GM03348 (cell line): ENCODE measurements around the gene RAPGEF3.

Experiments
- DNase-seq: peaks from one replicate; pipeline ENCODE4 v3.0.0; 2012; ENCODE audit warnings: low spot score

RAPGEF3 gene

GRCh38 chr12:47721431-47721973 lies 37.2 kb downstream of the RAPGEF3 start:
- no peak for DNase-seq

DNA sequence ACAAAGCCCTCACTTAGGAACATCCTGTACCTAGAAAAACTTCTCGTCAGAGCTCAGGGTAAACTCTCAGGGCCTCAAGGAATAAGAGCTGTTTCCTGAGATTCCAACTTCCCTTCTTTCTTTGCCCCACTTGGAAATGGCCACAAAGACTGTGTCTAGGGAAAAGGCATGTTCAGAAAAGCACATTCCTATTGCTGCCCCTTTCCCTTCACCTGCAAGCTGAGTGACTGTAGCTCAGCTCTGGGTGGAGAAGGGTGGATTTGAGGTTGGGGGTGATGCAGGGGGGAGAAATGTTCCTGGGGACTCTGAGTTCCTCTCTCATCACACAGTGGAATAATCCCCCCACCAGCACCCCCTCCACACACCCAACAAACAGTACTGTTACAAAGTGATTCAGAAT lies 40.1 kb downstream of the RAPGEF3 start:
- DNase-seq: no peak

DNA sequence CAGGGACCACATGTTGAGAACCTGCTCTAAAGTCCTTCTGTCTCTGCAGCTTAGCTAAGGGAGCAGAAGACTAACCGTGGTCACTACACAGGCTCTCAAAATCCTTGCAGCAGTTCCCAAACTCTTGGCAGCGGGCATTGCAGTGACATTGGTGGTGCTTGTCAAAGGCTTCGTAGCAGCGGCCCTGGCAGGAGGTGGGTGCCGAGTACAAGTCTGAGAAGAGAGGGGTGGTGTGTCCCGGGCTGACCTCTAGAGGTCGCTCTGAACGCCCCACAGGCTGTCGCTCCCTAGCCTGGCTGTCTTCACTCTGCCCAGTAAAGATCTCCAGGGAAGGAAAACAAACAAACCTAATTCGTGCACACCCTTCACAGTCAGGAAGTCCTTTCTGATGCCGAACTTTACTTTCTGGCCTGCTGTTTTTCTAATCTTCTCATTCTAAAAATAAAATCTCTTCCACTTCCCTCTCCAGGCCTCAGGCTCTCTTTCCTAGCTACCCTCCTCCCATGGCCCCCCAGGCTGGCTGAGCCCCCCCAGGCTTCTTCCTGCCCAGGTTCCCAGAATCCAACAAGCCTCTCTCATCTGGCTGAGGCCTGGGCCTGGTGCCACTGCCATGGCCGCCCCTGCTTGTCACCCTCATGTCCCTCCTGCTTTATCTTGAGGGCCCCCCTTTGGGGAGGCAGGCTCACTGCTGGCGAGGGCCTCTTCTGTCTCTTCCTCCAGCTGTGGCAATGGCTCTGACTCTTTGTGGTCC lies 41.1 kb downstream of the RAPGEF3 start:
- peak; percentile 94 for DNase-seq

- DNase-seq: no peak
Observed at GRCh38 chr12:47717046-47717442, 41.6 kb downstream of the RAPGEF3 start.

- DNase-seq: no peak
Observed at GRCh38 chr12:47715877-47716548, 42.7 kb downstream of the RAPGEF3 start.

- peak; percentile 71 for DNase-seq
Observed at GRCh38 chr12:47715393-47715876, 43.2 kb downstream of the RAPGEF3 start.

DNA sequence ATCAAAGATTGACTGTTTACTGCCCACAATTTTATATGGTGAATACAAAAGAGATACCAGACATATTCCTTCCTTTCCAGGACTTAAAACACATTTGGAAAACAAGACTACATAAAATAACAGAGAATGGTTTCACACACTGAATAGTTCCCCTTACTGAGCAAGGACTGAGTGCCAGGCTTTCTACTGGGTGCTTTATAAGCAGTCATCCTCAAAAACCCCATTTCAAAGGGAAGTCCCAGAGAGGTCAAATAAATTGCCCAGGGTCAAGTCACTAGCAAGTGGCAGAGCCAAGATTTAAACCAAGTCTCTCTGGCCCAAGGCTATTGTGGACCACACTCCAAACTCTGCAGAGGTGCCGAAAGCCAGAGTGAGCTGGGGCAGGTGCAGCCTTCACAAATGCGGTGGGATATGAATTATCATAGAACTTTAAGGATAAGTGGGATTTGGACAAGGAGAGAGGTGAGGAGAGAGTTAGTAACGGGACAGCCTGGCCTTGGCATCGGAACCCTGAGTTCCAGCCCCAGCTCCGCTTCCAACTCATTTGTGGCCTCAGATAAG lies 43.8 kb downstream of the RAPGEF3 start:
- no peak for DNase-seq

DNA sequence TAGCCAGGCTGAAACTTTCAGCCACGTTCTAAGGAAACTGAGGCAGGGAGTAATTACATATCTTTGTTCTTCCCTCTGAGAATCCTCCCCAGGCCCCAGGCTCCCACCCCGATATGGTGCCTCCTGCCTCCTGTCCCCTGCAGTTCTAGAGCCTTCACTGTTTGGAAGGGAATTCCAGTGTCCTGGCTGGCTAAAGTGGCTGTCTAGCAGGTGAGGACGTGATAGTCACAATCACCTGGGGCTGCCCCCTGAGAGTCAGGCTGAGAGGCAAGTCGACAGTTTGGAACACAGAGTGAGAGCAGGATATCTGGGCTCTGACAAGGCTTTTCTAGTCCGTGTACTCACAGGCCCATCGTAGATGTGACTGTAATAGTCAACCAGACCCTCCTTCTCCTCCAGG lies 46.5 kb downstream of the RAPGEF3 start:
- no peak for DNase-seq

- DNase-seq: no peak
Observed at GRCh38 chr12:47711448-47711847, 47.2 kb downstream of the RAPGEF3 start.

DNA sequence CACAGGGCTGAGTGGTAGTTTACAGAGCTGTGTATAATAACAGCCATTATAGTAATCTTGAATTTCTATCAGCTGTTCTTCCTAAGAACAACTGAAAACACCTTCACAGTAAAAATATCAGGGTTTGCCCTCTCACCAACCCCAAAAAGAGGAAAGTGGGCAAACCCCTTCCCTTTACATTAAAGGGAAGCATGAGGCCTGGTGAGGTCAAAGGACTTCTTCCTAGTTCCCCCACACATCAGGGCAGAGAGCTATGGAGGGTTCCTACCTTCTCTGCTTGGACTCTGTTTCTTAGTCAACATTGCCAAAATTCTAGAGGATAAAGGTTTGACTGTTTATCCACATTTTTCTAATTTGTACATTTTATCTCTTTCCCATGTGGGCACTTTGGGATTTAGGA lies 48.4 kb downstream of the RAPGEF3 start:
- DNase-seq: no peak

- DNase-seq: no peak
Observed at GRCh38 chr12:47709671-47710070, 49.0 kb downstream of the RAPGEF3 start.

- DNase-seq: no peak
Observed at GRCh38 chr12:47709237-47709636, 49.4 kb downstream of the RAPGEF3 start.

- DNase-seq: no peak
Observed at GRCh38 chr12:47707905-47708543, 50.7 kb downstream of the RAPGEF3 start.

- DNase-seq: no peak
Observed at GRCh38 chr12:47707355-47707754, 51.3 kb downstream of the RAPGEF3 start.

- DNase-seq: peak; percentile 98
Observed at GRCh38 chr12:47705566-47706425, 52.9 kb downstream of the RAPGEF3 start, which contains the start of gene RPAP3. Gene RPAP3, minus strand, starts transcription at chr12:47706030. Its CDS starts 3,190 bp downstream, at chr12:47702840.

DNA sequence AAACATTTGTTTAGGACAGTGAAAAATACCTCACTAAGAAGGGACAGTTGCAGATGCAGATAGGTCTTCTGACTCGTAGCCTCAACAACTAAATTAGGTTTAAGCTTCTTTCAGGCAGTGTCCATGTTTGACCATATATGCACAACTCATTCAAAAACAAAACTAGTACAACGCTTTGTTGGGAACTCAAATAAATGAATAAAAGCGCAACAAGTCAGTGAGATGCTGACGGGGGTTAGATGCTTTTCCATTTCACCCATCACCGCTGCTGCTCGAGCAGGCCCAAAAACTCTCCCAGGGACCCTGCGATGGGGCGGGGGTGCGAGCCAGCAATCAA lies 53.5 kb downstream of the RAPGEF3 start:
- DNase-seq: no peak

DNA sequence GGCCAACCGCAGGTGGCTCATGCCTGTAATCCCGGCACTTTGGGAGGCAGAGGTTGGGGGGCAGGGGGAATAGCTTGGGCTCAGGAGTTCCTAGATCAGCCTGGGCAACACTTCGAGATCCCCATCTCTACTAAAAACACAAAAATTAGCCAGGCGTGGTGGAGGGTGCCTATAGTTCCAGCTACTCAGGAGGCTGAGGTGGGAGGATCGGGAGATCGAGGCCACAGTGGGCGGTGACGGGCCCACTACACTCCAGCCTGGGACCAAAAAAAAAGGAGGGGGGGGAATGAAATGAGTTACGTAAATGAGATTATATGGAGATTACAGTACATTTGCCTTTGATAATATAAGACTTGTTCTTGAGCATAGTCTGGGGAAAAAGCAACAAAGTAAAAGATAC lies 54.0 kb downstream of the RAPGEF3 start:
- no peak for DNase-seq

DNA sequence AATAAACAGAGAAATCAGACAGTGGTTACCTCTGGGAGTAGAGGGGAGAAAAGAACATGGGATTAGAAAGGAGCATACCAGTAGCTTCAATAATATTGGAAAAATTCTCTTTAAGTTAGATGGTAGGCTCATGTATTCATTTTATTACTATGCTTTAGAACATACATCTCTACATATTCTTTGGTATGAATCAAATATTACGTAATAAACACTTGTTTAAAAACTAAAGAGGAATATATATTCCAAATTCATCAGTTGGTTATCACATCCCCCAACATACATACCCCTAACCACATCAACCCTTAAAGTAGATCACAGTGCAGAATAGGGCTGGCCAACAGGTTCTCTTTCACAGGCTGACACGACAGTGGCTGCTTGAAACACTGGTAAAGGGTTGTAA lies 58.4 kb downstream of the RAPGEF3 start:
- DNase-seq: no peak

DNA sequence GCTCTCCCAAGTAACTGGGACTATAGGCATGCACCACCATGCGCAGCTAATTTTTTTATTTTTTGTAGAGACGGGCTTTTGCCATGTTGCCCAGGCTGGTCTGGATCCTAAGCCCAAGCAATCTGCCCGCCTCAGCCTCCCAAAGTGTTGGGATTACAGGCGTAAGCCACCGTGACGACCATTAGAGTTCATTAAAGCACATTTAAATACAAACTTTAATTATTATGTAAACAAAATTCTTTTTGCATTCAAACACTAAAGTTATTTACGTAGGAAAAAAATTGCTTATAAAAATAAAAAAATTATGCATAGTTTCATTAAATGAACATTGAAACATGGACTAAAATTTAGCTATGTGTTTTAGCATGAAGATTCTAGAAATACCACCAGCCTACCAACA lies 60.0 kb downstream of the RAPGEF3 start:
- DNase-seq: no peak

DNA sequence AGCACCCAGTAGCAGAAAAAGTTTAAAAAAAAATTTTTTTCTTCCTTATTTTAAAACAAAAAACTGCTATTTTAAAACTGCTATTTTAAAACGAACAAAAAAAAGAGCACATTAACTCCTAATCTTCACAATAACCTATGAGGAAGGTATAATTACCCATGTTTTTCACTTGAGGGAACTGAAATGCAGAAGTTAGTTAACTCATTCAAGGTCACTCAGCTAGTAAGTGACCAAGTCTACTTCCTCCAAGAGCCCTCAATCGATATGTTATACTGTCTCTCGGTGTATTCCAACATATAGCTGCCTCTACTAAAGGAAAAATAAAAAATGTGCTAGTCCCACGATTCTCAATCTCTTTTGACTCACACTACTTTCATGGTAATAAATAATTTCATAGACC lies 60.6 kb downstream of the RAPGEF3 start:
- no peak for DNase-seq

GRCh38 chr12:47689215-47689614 lies 69.5 kb downstream of the RAPGEF3 start:
- no peak for DNase-seq

GRCh38 chr12:47687636-47688035 lies 71.0 kb downstream of the RAPGEF3 start:
- DNase-seq: no peak
